ENCODE data around the gene RPS6KA5.
A peak's percentile ranks its signal among the peaks of the same experiment; 100 is the strongest.
"Not testable (repeated sequence)": the region's sequence is repeated elsewhere in the genome, so short reads cannot be mapped to it uniquely, and the experiment has no call there.

Gene RPS6KA5

DNA sequence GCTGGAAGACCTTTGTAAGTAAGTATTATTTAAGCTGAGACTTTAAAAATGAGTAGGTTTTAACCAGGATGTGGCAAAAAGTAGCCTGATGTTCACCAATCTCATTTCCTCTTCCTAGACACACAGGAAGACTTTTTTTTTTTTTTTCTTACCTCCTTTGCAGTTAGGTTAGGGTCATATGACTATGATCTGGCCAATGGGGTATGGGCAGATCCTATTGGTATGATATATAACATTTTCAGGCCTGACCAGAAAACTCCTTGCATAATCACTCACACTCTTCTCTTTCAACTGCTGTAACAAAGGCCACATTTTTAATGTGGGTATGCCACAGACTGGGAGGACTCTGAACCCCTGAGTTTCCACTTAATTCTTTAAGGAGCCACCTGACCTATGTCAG lies 2.7 kb upstream of the RPS6KA5 start:
- DNase-seq: no peak

DNA sequence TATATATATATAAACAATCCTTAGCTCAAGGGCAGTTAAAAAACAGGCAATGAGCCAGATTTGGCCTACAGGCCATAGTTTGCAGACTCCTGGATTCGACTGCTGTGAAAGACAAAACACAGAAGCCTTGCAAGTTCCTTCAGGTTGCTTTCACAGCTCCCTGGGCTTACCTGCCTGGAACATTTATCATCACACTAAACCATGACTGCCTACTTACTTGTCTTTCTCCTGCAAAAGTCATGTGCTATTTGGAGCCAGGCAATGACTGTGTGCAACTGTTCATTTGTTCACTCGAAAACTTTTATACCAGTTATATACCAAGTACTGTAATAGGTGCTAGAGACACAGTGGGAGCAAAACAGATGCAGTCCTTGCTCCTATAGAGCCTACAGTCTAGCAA lies 2.2 kb upstream of the RPS6KA5 start:
- no peak for DNase-seq

- peak in 1 of 2 experiments; percentile 46 for DNase-seq
Measured at GRCh38 chr14:91061056-91061887, 831 bp upstream of the RPS6KA5 start.

DNA sequence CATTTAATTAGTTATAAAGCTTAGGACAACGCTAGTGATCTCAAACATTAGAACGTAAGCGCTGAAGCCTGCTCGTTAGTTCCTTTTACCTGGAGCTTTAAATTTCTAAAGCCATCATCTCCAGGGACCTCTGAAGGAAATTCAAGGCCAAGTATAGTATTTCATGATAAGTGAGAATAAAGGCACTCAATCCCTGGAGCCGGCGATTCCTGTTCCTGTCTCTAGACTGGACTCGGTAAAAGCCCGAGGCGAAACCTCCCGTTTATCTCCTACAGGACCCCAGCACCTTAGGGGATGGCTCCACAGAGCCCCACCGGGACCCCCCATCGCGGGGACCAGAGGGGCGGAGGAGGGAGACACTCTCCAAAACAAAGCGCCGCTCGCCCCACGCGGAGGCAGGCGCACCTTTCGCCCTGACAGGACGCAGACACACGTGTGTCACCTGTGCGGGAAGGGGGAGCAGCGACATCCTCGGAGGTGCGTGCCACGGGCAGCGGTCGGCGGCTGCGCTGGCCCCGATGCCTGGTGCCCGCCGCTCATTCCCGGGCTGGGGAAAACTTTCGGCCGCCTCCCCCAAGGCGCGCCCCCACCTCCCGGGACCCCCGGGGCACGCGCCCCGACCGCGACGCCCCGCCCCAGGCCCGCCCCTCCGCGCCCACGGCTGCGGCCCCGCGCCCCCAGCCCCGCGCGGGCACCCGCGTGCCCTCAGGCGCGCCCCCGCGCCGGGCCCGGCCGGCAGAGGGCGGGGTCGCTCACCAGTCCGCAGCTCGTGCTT lies 678 bp downstream of the RPS6KA5 start:
- DNase-seq: peak; percentile 71 to 86

DNA sequence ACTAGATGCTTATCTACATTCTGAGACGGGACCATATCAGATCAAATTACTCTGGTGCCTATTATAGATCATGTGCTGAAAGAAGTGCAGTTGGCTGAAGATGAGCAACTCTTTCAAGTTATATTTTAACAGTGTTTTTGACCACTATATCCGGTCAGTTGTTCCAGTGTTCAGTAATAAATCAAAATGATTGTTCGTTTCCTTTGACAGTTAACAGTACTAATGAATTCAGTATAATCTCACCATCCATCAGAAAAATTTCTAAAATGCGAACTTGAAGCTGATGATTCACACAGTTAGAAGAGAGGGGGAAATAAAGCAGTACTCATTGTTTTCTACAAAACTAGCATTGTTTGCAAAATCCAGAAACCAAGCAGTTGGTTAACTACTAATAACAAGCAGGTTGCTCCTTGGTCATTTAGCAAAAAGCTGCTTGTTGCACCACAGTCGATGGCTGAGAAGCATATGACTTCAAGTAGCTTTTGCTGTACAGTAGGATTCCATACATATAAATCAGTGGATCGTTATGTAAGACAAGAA lies 2.3 kb downstream of the RPS6KA5 start:
- peak in 1 of 2 experiments; percentile 29 for DNase-seq

- DNase-seq: no peak
Measured at GRCh38 chr14:91056361-91056760, 4.1 kb downstream of the RPS6KA5 start.

- DNase-seq: no peak
Measured at GRCh38 chr14:91055016-91055415, 5.4 kb downstream of the RPS6KA5 start.

- no peak for DNase-seq
Measured at GRCh38 chr14:91048676-91049075, 11.8 kb downstream of the RPS6KA5 start.

GRCh38 chr14:91048265-91048664 lies 12.2 kb downstream of the RPS6KA5 start:
- DNase-seq: no peak

GRCh38 chr14:91047174-91047753 lies 13.2 kb downstream of the RPS6KA5 start:
- DNase-seq: peak; percentile 39 to 86

GRCh38 chr14:91046488-91047072 lies 13.9 kb downstream of the RPS6KA5 start:
- DNase-seq: no peak

DNA sequence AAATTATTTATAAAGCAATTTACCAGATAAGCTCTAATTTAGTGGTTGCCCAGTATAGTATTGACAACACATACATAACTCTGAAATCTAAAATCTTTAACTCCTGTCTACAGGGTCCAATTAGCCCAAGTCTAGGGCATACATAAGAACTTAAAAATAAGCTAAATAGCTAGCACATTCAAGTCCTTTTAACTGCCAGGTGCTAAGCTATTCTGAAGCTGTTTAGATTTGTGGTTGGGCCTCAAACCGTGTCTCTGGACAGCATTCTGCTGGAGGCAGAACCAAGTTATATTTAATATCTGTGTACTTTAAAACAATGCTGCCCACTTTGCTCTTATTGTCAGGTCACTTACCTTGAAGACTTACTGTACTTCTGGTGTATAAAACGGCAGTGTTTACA lies 19.0 kb downstream of the RPS6KA5 start:
- DNase-seq: no peak

DNA sequence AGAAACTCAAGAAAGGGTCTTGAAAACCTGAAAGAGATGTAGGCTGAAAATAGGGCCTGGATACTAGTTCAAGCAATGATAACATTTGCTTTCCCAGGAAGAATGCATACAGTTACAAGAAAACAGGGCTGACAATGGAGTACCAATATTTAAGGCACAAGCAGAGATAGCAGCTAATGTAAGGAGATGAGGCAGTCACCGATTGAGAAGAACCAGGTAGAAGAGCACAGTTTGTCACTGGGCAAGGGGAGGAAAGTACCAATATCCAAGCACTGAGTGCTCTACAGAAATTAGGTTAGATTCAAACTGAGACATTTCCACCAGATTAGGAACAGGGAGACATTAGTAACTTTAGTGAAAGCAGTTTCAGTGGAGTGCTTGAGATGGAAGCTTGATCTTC lies 19.9 kb downstream of the RPS6KA5 start:
- DNase-seq: no peak

DNA sequence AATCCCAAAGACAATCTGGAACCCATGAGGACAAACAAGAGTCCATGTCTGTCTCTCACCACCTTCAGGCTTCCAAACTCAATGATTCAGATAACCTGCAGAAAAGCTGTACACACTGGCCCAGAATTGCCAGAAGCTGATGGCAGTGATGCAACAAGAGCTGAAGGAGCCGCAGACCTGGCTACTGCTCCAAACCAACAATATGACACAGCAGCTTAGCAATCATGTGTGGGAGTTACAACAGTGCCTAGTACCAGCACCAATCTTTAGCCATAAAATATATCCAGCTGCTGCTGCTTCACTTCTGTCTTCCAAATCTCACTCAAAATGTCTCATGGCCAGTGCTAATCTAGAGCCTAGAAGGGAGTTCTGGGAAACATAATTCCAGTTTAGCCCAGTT lies 22.0 kb downstream of the RPS6KA5 start:
- DNase-seq: no peak

GRCh38 chr14:91036741-91037469 lies 23.5 kb downstream of the RPS6KA5 start:
- peak in 1 of 2 experiments; percentile 18 for DNase-seq

GRCh38 chr14:91035855-91036254 lies 24.6 kb downstream of the RPS6KA5 start:
- no peak for DNase-seq

DNA sequence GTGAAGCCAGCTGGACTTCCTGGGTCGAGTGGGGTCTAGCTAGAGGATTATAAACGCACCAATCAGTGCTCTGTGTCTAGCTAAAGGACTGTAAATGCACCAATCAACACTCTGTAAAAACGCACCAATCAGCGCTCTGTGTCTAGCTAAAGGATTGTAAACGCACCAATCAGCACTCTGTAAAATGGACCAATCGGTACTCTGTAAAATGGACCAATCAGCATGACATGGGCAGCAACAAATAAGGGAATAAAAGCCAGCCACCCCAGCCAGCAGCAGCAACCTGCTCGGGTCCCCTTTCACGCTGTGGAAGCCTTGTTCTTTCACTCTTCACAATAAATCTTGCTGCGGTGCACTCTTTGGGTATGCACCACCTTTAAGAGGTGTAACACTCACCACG lies 26.1 kb downstream of the RPS6KA5 start:
- DNase-seq: not testable (repeated sequence)

DNA sequence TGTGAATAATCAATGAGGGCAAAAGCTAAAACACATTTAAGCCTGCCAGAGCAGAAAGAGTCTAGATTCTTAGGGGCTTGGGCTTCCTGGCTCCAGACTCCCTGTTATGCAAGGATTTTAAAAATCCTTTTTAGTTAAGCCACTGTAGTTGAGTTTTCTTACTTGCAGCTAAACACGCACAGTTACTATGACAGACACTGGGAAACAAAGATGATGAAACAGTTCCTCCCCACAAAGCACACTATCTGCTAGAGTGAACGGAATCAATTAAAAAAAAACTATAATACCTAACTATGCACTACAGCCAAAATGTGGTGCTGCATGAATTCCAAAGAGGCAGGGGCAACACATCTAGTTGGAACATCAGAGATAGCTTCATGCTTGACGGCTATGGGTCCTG lies 28.2 kb downstream of the RPS6KA5 start:
- DNase-seq: no peak

GRCh38 chr14:91031666-91032065 lies 28.8 kb downstream of the RPS6KA5 start:
- no peak for DNase-seq

GRCh38 chr14:91029456-91030217 lies 30.8 kb downstream of the RPS6KA5 start:
- DNase-seq: no peak

DNA sequence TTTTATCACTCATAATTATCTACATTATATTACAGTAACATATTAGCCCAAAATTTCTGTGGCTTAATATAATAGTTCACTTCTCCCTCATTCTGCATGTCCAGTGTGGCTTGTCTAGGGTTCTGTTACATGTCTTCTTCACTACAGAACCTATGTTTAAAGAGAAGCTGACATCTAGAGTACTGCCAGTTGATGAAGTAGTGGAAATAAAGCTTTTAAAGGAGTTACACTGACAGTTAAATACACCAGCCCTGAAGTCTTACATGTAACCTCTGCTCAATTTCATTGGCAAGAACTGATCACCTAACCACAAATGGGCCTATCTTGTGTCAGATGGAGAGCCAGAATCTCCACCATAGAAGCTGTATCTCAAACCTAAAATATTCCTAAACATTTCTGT lies 32.9 kb downstream of the RPS6KA5 start:
- no peak for DNase-seq

DNA sequence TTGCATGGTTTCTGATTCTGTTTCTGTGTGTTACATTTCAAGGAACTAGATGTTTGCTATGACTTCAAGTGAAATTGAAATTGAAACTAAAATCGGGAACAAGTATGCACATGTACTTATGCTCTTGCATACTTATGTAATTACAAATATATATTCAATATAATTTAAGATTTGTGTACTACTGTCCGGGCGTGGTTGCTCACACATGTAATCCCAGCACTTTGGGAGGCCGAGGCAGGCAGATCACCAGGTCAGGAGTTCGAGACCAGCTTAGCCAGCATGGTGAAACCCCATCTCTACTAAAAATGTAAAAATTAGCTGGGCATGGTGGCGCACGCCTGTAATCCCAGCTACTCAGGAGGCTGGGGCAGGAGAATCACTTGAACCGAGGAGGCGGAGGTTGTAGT lies 37.8 kb downstream of the RPS6KA5 start:
- not testable (repeated sequence) for DNase-seq

All from NCI-H524 (cell line).